ENCODE measurements around the gene GIPR.
"Not testable (repeated sequence)": the region's sequence is repeated elsewhere in the genome, so short reads cannot be mapped to it uniquely, and the experiment has no call there.

Gene GIPR, protein sequence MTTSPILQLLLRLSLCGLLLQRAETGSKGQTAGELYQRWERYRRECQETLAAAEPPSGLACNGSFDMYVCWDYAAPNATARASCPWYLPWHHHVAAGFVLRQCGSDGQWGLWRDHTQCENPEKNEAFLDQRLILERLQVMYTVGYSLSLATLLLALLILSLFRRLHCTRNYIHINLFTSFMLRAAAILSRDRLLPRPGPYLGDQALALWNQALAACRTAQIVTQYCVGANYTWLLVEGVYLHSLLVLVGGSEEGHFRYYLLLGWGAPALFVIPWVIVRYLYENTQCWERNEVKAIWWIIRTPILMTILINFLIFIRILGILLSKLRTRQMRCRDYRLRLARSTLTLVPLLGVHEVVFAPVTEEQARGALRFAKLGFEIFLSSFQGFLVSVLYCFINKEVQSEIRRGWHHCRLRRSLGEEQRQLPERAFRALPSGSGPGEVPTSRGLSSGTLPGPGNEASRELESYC

DNA sequence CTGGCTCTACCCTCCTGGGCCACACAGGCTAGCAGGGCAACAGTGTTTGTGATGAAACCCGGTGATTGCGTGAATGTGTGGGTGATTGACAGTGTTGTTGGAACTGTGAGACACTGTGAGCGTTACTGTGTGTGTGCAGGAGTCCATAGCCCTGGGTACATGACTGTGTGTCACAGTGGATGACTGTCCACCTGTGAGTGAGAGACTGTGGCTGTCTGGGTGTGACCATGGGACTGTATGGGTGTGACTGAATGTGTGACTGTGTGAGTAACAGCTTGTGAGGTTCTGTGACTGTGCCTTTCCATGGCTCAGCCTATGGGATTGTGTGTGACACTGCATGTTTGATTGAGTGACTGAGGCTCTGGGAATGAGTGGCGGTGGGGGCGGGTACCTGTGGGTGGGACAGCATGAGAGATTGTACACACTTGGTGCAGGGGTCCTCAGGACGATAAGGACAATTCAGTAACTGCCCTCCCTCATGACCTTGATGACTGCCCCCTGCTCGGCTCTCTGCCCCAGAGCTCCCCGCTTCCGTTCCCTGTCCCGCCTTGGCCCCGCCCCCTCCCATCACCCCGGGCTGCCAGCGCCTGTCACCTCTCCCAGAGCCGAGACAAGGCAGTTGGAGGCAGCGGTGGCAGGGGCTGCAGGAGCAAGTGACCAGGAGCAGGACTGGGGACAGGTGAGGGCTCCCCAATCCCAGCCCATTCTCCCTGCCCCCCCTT, at the start of gene GIPR:
Gene GIPR, plus strand, starts transcription at position 602 of the 722 bp plus-strand sequence. CDS start 1,300 bp downstream, outside the sequence.
- peak; percentile 9 for DNase-seq

DNA sequence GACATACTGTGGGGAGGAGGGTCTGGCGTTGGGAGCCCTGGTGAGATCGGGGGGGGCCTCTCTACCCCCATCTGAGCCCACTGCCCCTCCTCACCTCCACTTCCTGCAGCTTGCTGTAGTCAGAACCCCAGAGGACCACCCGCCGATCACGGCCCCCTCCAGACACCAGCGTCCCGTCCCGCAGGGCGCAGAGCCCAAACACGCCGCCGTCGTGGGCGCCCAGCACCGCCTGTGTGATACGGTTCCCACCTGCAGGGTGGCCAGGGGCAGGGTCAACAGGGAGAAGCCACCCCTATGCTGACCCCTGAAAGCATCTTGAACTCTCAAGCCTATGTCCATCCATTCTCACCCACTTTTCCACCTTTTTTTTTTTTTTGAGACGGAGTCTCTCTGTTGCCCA, 46.6 kb upstream of the GIPR start:
- no peak for DNase-seq

DNA sequence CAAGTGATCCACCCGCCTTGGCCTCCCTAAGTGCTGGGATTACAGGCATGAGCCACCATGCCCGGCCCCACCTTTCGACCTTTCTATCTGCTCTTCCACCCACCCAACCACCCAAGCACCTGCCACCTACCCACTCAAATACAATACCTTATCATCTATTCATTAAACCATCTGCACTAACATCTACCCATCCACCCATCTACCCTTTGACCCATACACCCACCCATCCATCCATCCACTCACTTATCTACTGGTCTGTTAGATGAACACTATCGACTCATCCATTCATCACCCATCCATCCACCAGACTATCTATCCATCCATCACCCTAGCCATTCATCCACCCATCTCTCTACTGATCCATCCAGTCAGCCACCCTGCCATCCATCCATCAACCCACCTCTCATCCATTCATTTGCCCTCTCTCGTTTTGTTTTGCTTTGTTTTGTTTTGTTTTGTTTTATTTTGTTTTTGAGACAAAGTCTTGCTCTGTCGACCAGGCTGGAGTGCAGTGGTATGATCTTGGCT, 46.0 kb upstream of the GIPR start:
- no peak for DNase-seq

DNA sequence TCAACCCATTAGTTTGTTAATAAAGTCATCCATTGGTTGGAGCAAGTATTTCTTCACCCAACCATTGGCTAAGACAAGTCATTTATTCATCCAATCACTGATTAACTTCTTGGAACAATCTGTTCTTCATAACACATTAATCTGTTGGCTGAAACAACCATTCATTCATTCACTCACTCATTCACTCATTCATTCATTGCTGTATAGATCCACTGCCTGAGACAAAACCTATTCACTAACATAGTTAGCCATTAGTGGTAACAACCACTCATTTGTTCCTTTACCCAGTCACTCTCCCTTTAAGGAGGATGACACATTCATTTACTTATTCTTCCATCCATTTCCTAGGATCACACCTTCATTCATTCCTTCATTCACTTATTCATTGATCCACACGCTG, 44.0 kb upstream of the GIPR start:
- no peak for DNase-seq

DNA sequence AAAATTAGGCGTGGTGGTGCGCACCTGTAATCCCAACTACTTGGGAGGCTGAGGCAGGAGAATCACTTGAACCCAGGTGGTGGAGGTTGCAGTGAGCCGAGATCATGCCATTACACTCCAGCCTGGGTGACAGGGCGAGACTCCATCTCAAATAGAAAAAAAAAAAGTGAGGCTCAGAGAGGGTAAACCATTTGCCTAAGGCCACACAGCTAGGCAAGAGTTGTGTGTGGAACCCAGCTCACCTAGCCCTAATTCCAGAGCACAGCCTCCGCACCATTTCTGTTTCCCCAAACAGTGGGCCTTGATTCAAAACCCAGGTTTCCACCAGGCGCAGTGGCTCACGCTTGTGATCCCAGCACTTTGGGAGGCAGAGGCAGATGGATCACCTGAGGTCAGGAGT, 39.8 kb upstream of the GIPR start:
- not testable (repeated sequence) for DNase-seq

DNA sequence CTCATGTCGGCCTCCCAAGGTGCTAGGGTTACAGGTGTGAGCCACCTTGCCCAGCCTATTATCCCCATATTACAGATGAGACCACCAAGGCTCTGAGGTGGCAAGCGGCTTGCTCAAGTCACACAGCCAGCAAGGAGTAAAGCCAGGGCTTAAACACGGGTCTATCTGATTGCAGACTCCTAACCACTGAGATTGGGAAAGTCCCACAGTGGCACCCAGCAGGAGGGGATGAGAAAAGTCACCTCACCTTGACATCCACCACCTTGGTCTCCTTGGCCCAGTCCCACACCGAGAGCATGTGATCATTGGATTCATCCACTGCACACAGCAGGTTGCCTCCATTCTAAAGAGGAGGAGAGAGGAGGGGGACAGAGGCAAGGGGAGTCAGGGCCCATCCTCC, 38.3 kb upstream of the GIPR start:
- no peak for DNase-seq

DNA sequence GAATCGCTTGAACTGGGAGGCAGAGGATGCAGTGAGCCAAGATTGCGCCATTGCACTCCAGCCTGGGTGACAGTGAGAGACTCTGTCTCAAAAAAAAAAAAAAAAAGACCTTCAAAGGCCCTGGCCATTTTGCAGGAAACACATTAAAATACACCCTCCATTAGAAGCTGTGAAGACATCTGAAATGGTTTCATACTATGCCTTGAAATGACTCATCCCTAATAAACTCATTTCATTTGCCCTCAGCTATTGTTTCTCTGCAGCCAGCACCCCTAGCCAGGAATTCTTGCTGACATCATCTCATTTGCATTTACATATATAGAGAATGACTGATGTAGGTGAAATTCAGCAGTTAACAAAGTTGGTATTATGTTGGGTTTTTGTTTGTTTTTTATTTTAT, 37.6 kb upstream of the GIPR start:
- no peak for DNase-seq

DNA sequence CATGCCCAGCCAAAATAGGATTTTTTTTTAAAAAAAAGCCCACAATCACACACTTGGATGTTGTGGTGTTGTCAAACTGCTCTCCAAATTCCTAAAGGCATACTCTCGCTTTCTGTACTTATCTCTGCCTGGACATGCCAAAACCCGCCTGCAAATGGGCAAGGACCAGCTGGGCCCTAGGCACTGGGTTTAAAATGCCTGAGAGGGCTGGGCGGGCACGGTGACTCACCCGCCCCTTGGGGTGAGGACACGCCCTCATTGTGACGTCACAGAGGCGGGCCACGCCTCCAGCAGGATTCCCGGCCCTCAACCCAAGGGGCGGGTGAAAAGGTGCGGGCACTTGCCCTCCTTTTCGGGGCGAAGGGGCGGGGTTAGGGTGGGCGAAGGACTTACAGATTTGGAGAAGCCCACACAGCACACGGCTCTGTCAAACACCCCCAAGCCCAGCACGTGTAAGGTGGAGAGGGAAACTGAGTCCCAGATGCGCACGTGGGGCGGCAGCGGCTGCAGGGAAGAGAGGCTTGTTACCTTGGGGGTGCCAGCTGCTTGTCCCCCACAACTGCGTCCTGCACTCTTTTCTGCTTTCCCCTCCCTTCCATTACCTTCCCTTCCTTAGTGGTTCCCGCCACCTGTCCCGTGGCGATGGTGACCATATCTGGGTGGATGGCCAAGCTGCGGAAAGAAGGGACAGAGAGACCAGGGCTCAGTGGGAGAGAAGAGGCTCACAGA, 35.4 kb upstream of the GIPR start:
- peak; percentile 87 for DNase-seq

DNA sequence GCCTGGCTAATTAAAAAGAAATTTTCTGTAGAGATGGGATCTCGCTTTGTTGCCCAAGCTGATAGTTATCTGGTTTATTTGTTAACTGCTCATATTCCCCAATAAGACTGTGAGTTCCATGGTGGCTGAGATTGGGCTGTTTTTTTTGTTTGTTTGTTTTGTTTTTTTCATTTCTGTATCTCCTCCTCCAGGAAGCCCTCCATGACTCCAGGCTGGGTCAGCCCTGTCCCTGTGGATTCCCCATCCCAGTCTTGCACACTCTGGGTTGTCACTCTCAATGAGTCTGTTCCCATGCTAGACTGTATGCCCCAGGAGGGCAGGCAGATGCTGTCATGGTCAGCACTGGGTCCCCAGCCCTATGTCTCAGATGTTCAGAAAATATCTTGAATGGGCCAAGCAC, 31.7 kb upstream of the GIPR start:
- DNase-seq = no peak

DNA sequence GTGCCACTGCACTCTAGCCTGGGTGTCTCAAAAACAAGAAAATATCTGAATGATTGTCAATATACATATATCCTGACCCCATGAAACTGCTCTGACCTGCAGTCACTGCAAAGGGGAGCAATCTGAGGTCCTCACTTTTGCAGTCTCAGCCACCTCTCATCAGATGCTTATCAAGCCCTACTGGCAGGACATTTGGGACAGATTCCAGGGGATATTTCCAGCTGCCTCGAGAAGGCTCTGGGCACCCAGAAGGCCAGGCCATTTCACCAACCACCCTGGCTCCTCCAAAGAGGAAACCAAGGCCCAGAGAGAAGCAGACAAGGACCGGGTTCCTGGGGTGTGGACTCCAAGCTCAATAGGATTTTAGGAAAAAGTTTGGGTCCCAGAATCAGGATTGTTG, 31.1 kb upstream of the GIPR start:
- DNase-seq = no peak

DNA sequence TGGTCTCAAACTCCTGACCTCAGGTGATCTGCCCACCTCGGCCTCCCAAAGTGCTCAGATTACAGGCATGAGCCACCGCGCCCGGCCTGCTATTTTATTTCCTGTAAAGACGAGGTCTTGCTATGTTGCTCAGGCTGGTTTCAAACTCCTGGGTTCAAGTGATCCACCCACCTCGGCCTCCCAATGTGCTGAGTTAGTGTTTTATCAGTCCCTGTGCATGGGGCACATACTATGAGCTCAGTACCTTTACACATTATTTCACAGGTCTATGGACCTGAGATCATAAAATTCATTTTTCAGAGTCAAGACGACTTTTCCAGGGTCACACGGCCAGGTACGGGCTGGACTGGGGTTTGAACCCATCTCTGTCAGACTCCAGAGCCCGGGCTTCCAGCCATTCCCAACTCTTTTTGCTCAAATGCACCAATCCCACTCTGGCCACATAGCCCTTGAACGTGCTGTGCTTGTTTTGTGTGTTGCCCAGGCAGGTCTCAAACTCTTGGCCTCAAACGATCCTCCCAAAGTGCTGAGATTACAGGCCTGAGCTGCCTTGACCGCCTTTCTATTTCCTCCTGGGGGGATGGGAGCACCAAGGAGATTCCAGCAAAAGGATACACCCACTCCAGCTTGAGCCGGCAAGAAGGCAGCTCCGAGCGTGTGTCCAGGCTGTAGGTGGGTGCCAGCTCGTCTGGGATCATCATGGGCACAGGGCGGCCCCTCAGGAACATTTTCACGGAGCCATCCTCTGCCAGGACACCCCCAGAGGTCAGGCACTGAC, 29.9 kb upstream of the GIPR start:
- no peak for DNase-seq

DNA sequence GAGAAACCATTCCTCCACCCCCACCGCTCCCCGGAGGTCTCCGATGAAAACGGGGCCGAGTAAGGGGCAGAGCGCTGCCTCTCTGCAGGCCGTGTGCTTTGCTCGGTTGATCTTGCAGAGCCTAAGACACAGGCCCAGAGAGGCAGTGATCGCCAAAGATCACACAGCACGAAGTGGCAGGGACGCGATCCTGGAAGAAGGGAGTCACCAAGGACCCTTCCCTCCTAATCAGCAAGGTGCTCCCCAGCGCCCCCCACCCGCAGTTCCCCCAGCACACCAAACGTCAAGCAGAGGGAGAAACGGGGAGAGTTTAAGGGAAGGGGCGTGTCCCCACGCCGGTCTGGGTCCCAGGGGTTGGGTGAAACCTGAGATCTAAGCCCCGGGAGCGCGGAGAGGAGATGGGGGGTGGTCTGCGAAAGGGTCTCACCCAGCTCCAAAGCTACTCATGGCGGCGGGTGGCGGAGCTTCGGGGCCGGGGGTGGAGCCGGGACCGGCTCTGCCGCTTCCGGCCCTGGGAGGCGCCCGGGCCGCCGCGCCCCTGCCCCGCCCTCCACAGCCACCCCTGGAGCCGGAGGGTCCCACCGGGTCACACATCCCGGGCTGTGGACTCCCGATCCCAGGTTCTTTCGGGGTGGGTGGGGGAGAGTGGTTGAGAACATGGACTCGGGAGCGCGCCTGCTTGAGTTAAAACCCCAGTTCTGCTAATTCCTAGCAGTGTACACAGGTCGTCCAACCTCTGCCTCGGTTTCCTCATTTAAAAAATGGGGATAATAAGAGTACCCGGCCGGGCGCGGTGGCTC, 28.9 kb upstream of the GIPR start, which contains the start of gene EML2:
Gene EML2, minus strand, starts transcription at position 468 of the 800 bp plus-strand sequence. Its CDS starts 21 bp downstream, at position 447.
- peak; percentile 28 for DNase-seq

DNA sequence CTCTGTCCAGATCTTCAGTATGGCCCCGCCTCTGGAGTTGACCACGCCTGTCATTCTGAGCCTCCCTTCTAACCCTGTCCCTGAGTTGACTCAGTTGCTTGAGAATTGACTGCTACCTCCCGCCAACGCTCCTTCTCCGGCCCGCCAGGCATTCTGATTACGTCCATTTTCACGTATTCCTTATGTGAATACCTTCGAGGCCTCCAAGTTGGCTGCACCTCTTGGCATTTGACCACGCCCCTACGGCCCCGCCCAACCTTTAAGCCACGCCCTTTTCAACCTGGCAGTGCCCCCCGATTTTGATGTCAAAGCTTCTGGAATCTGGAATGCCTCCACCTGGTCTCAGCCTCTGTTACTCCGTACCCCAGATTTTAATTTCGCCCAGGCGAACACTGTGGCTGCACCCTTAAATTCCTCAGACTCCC, 27.2 kb upstream of the GIPR start:
- no peak for DNase-seq

DNA sequence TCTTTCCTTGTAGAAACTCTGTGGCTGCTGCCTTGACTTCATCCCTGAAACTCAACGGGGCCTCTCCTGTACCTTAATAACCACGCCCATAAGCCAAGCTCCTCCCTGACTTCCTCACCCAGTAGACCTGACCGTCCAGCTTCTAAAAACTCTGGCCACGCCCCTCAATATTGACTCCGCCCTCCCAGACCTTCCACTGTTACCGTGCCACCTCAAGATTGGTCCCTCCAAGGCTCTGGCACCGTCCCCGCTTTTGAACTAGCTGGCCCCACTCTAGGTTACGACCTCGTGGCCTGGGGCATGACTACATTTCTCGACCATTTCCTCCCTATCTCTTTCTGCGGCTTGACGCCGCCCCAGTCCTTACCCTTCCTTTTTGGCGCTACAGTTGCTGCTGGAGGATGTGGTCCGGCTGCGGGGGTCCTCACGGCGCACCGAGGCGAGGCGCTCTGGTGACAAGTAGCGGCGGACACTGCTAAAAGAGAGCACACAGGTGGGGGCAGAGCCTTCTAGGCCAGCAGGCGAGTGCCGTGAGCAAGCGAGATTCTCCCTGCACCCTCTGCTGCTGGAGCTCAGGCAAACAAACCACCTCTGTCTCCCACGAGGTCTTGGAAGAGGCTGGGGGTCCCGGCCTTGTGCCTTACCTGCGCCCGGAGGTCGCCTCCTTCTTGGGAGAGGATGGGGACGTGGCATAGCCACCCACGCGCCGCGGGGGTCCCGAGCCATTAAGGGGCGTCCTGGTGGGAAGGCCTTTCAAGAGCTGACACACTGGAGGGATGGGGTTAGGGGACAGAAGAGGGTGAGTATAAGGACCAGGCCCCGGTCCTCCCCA, 26.5 kb upstream of the GIPR start:
- peak; percentile 87 for DNase-seq

DNA sequence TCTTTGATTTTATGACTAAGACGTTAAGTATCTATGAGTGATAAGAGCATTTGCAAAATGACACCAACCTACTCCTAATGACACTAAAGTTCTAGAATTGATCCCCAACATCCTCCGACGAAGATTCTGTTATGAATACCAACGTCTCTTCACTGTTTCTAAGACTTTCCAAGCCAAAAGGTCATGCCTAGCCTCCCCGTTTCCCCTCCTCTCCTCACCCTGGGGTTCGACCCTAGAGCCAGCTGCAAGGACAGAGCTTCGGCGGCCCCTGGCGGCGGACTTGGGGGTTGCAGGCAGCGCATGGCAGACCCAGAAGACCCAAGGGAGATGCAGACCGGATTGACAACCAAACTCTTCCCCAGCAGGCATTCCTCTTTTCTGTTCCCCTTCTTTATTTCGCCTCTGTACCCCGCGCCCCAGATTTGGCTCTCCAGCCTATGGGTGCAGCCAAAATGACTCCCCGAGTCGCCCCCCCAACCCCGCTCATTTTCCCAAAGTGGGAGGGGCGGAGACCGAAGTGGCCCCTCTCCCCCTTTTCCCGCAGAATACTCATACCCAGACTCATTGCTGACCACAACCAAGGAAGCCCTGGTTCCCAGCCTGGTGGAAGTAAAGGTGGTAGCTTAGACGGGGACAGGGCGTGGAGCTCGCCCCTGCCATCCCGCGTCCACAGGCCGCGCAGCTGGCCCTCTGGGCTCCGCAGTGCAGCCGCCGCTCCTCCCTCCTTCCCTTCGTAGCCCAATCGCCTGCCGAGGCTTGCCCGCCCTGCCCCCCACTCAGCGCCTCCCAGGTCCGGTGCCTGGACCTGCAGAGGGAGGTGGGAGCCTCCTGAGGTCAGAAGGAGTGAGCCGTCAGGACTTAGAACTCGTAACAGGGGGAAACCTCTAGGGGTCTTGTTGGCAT, 24.7 kb upstream of the GIPR start:
- peak; percentile 83 for DNase-seq

DNA sequence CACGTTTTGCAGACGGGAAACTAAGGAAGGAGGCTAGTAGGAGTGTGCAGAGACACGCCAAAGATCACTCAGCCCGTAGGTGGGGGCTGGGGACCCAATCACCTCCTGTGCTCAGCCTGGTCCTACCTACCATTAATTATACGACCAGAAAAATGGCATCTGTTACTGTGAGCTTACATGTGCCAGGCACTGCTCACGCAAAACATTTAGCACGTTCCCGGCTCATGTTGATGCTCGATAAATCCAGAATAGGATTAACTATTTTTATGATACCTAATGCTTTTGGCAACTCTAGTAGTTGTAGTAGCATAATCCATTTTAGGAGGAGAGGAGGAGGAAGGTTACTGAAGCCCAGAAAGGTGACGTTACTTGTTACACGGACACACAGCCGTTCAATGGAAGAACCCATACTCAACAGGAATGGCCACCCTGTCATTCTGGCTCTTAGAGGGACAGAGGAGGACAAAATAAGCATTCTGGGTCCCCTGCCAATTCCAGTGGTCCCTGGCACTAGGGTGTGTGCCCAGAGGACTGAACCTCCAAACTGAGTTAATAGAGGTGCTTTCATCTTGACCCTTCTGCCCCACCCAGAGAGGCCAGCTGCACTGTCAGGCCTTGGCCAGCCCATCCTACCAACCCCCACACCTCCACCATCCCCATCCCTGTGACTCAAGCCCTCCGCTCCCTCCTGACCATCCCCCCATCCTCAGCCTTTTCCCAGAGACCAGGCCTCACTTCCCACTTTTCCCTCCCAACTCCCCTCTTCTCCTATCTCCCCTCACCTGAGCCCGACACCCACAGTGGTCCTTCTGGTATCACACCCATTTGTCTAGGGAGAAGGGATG, 23.9 kb upstream of the GIPR start:
- no peak for DNase-seq

DNA sequence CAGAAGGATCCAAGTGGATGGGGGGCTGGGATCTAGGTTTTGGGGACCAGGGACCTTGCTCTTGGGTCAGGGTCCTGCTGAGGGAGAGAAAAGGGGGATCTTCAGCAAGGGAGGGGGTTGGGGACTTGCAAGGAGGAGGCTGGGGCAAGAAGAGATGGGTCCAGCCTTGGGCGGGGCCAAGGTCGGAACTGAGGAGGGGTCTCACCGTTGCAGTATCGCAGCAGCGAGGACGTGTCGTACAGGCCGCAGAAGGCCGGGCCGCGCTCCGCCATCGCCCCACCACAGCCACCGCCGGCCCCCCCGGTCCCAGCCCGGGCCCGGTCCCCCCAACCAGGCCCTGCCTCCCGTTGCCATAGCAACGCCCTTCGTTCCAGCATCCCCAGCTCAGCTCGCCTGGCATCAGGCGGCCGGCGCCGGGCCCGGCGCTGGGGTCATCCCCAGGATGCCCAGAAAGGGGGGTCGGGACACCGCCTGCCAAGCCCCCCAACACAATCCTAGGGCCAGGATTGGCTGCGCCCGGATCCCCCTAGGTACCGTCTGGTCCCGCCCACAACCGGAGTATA, 22.9 kb upstream of the GIPR start:
- no peak for DNase-seq
